B cell (primary cell): ENCODE measurements around the gene TMEM273. TPM values are rescaled to one million over a fixed set of nuclear protein-coding genes. Genes with fewer than 3 reads are reported as not detected.

Experiments used
- ATAC-seq: fragments of 200-7000 bp; cut with Tn5 transposase; one replicate; pipeline ENCODE4 v1.10.0; 2021; ENCODE audit warnings: low read depth, mild to moderate bottlenecking, moderate number of reproducible peaks, moderate library complexity
- CTCF ChIA-PET: fragments of 350-600 bp; sonication (Branson Sonifier 250); formaldehyde crosslinking; loops from one replicate; lab custom pipeline; 2021; ENCODE audit warnings: antibody characterized with exemption, inconsistent platforms; lab: Charles Lee
- POLR2A ChIA-PET: fragments of 350-600 bp; sonication (Branson Sonifier 250); formaldehyde crosslinking; loops from one replicate; lab custom pipeline; 2021; ENCODE audit warnings: antibody characterized with exemption; lab: Charles Lee
- DNase-seq: peaks from one replicate; pipeline ENCODE4 v3.0.0; 2013
- H2AFZ ChIP-seq: 2 replicates; pipeline ENCODE4 v1.6.1; 2012; ENCODE audit warnings: mild to moderate bottlenecking, low read depth, low read length; ENCODE audit not compliant: insufficient read depth, poor library complexity, severe bottlenecking
- H3K27ac ChIP-seq, 2 donors: 1 replicate in 1 of 2; 2 replicates in 1 of 2; pipeline ENCODE4 v1.5.1; 2012 to 2013; ENCODE audit warnings: low read length in 2 of 2, mild to moderate bottlenecking in 2 of 2, moderate library complexity in 1 of 2
- H3K27me3 ChIP-seq, 4 experiments: fragments of 200-600 bp in 1 of 4; sonication (generic) in 1 of 4; replicated peaks in 1 of 4; 1 replicate in 2 of 4; 2 replicates in 2 of 4; pipeline versions ENCODE4 v1.6.1 to v1.7.0; 2013 to 2016; ENCODE audit warnings: low read length in 3 of 4, mild to moderate bottlenecking in 2 of 4, mixed read lengths in 1 of 4, moderate library complexity in 1 of 4; ENCODE audit not compliant: insufficient read depth in 4 of 4, control insufficient read depth in 3 of 4; ENCODE audit errors: control extremely low read depth in 1 of 4
- H3K36me3 ChIP-seq, 2 experiments: replicated peaks in 1 of 2; 1 replicate in 1 of 2; 2 replicates in 1 of 2; pipeline versions ENCODE4 v1.6.1 to v1.7.1; 2013; ENCODE audit warnings: low read length in 1 of 2; ENCODE audit not compliant: insufficient read depth in 2 of 2, control insufficient read depth in 1 of 2; ENCODE audit errors: control extremely low read depth in 1 of 2, extremely low read depth in 1 of 2
- H3K4me1 ChIP-seq, 2 donors: fragments of 200-600 bp in 1 of 2; sonication (generic) in 1 of 2; 1 replicate in 1 of 2; 2 replicates in 1 of 2; pipeline versions ENCODE4 v1.5.1 to v1.6.1; 2013 to 2017; ENCODE audit warnings: low read length in 2 of 2; ENCODE audit not compliant: control insufficient read depth in 2 of 2, insufficient read depth in 2 of 2
- H3K4me2 ChIP-seq: replicated peaks from 2 replicates; pipeline ENCODE3; 2012; ENCODE audit warnings: mild to moderate bottlenecking, low read depth, low read length; ENCODE audit not compliant: poor library complexity, severe bottlenecking
- H3K4me3 ChIP-seq, 5 experiments: fragments of 200-600 bp in 1 of 5; sonication (generic) in 1 of 5; 1 replicate in 3 of 5; 2 replicates in 2 of 5; pipeline versions ENCODE4 v1.5.1 to v1.7.0; 2011 to 2016; ENCODE audit warnings: low read length in 4 of 5, mild to moderate bottlenecking in 4 of 5, low read depth in 2 of 5, control low read depth in 1 of 5, moderate library complexity in 1 of 5; ENCODE audit not compliant: insufficient read depth in 1 of 5; ENCODE audit errors: control extremely low read depth in 1 of 5, extremely low read depth in 1 of 5
- H3K79me2 ChIP-seq: fragments of 200-600 bp; sonication (generic); one replicate; pipeline ENCODE4 v1.6.0; 2016; ENCODE audit warnings: low read length; ENCODE audit not compliant: control insufficient read depth, insufficient read depth
- H3K9ac ChIP-seq: fragments of 200-600 bp; sonication (generic); 2 replicates; pipeline ENCODE4 v1.6.1; 2017; ENCODE audit warnings: mild to moderate bottlenecking, low read length, moderate library complexity
- H3K9me3 ChIP-seq, 3 donors: one replicate each; pipeline versions ENCODE4 v1.6.1 to v1.7.1; 2013; ENCODE audit warnings: low read length in 2 of 3; ENCODE audit not compliant: control insufficient read depth in 2 of 3, insufficient read depth in 1 of 3; ENCODE audit errors: control extremely low read depth in 1 of 3
- H4K20me1 ChIP-seq: 2 replicates; pipeline ENCODE4 v1.6.0; 2012; ENCODE audit warnings: mild to moderate bottlenecking, low read length; ENCODE audit not compliant: insufficient read depth, control insufficient read depth, poor library complexity, severe bottlenecking
- H3K27ac Mint-ChIP-seq: one replicate; pipeline ENCODE4 v1.8.0; 2021; ENCODE audit warnings: mixed read lengths
- H3K27me3 Mint-ChIP-seq: one replicate; pipeline ENCODE4 v1.8.0; 2021; ENCODE audit warnings: mixed read lengths
- H3K4me1 Mint-ChIP-seq: one replicate; pipeline ENCODE4 v1.8.0; 2021; ENCODE audit warnings: mixed read lengths
- H3K4me3 Mint-ChIP-seq: one replicate; pipeline ENCODE4 v1.8.0; 2021; ENCODE audit warnings: mixed read lengths
- H3K9me3 Mint-ChIP-seq: one replicate; pipeline ENCODE4 v1.8.0; 2022; ENCODE audit warnings: mixed read lengths; ENCODE audit not compliant: insufficient read depth
- CTCF ChIP-seq: fragments of 200-600 bp; IDR thresholded peaks from one replicate; pipeline ENCODE4 v1.8.0; 2022; ENCODE audit warnings: antibody characterized with exemption, mild to moderate bottlenecking
- EZH2 ChIP-seq: IDR thresholded peaks from 2 replicates; pipeline ENCODE4 v1.6.1; 2012; ENCODE audit warnings: borderline replicate concordance, low read depth, mild to moderate bottlenecking, moderate library complexity, low read length; ENCODE audit not compliant: insufficient read depth, poor library complexity, severe bottlenecking
- WGBS: methylation state at CpG from one replicate; pipeline ENCODE4 v1.1.5; 2013; ENCODE audit warnings: missing lambda C conversion rate; ENCODE audit not compliant: insufficient coverage; 5-methylcytosine and 5-hydroxymethylcytosine counted together
- intact Hi-C: fragments of 100-400 bp; cut with micrococcal nuclease; formaldehyde crosslinking; loops from one replicate; pipeline ENCODE4 v1.10.0; 2022
- polyA plus RNA-seq: library from polyadenylated mRNA; depleted of rRNA; stranded (reverse); fragments of >200 nt; gene quantifications from 2 replicates; pipeline ENCODE4 v1.2.3, GENCODE V29; 2012
- total RNA-seq, 2 donors: library from RNA; stranded (reverse); fragments of 120-200 nt in 1 of 2; gene quantifications; 1 replicate in 1 of 2; 2 replicates in 1 of 2; pipeline versions ENCODE4 v1.2.3 to v1.2.4, GENCODE V29; 2013 to 2022

Gene TMEM273
- total and polyA plus RNA-seq, 2 donors (not counting 1 experiment from before 2014, with no cell fraction given): 36.0 to 36.4 TPM

GRCh38 chr10:49162761-49163310 lies 25.4 kb downstream of the TMEM273 start:
- ATAC-seq: no peak
- Mint-ChIP-seq H3K4me1 (peaks cover 8% of the 10 kb centered on the region), H3K27me3 (no peaks in the 10 kb centered on the region), H3K9me3 (no peaks in the 10 kb centered on the region), H3K4me3 (no peak overlapping the region), H3K27ac (no peak overlapping the region)
- Histone ChIP-seq H2AFZ (no peak overlapping the region), H3K36me3 (peaks cover 0 to 5% of the 10 kb centered on the region in 2 experiments), H3K4me3 (no peak overlapping the region), H4K20me1 (no peaks in the 10 kb centered on the region), H3K27me3 (no peaks in the 10 kb centered on the region), H3K4me1 (no peaks in the 10 kb centered on the region), H3K27ac (no peak overlapping the region), H3K9me3 (no peaks in the 10 kb centered on the region), H3K79me2 (no peaks in the 10 kb centered on the region), H3K9ac (no peak overlapping the region), H3K4me2 (no peak overlapping the region)
- CTCF ChIA-PET: interaction anchor here (1.3 kb wide), 1 partner anchor 505 kb away, joined by 5 read pairs; no protein-coding TSS in a partner anchor
- 86% methylated on average over 8 of the region's 8 CpGs for WGBS
- TF ChIP-seq EZH2 (no peak), CTCF (no peak)
- intact Hi-C loops: no loop called here
- no peak for DNase-seq
- POLR2A ChIA-PET: no interaction called here

GRCh38 chr10:49162063-49162462 lies 26.1 kb downstream of the TMEM273 start:
- H3K27ac Mint-ChIP-seq: no peak overlapping the region
- ATAC-seq: no peak
- CTCF ChIA-PET: interaction anchor here (1.2 to 1.3 kb wide), 2 partner anchors 9 to 504 kb away, joined by 4 to 5 read pairs; no protein-coding TSS in a partner anchor

More at GRCh38 chr10:49162063-49162462, 26.1 kb downstream of the TMEM273 start:
- H3K4me2 ChIP-seq: no peak overlapping the region
- H3K9me3 ChIP-seq: no peaks in the 10 kb centered on the region
- Mint-ChIP-seq H3K4me3 (no peak overlapping the region), H3K27me3 (no peaks in the 10 kb centered on the region), H3K4me1 (peaks cover 10% of the 10 kb centered on the region), H3K9me3 (no peaks in the 10 kb centered on the region)
- H3K79me2 ChIP-seq: no peaks in the 10 kb centered on the region
- no peak overlapping the region for H3K27ac ChIP-seq
- no peak overlapping the region for H2AFZ ChIP-seq
- H3K27me3 ChIP-seq: no peaks in the 10 kb centered on the region
- TF ChIP-seq CTCF (no peak), EZH2 (no peak)
- no peak overlapping the region for H3K9ac ChIP-seq
- 74% methylated on average over 5 of the region's 5 CpGs for WGBS
- intact Hi-C loops: no loop called here
- no peaks in the 10 kb centered on the region for H3K4me1 ChIP-seq
- POLR2A ChIA-PET: no interaction called here
- no peak overlapping the region for H3K4me3 ChIP-seq
- no peaks in the 10 kb centered on the region for H4K20me1 ChIP-seq
- H3K36me3 ChIP-seq: no peaks in the 10 kb centered on the region
- DNase-seq: no peak
